Muscle of back (tissue), 11 donors: Measurements from ENCODE around the gene ZNF70. TPM values are rescaled to one million over a fixed set of nuclear protein-coding genes. Genes with fewer than 3 reads are reported as not detected.
A peak's percentile ranks its signal among the peaks of the same experiment; 100 is the strongest.

Source experiments
- DNase-seq, 3 donors: peaks; one replicate each; pipeline versions ENCODE4 v3.0.0 to v3.0.0-alpha.2; 2013
- polyA plus RNA-seq, 10 donors: library from polyadenylated mRNA; unstranded; fragments of 120-200 nt; gene quantifications; one replicate each; pipeline ENCODE4 v1.2.1, GENCODE V29; 2013; ENCODE audit not compliant: insufficient read length in 10 of 10

The ZNF70 gene
- polyA plus RNA-seq, 10 donors = 4.0 to 6.2 (median 5.1) TPM

- no peak for DNase-seq
These were observed 29.3 kb upstream of the ZNF70 start for GRCh38 chr22:23780146-23780748.

DNA sequence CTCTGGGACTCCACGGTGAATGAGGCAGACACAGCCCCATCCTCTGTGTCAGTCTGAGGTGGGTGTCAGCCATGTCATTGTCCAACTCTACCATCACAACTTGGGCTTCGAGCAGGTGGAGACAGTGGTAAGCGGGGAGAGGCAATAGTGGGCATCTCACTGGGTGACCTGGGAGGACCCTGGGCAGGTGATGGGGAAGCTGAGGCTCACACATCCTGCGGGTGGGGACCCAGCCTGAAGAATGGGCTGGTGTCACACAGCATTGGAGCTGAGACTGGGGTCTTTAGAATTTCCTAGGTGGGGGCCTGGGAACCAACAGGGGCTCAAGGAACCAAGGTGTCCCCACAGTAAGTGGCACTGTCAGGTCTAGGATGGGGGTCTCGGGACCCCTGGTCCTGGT is 28.8 kb upstream of the ZNF70 start:
- no peak for DNase-seq

GRCh38 chr22:23779083-23779482 is 28.2 kb upstream of the ZNF70 start:
- no peak for DNase-seq

- DNase-seq = no peak
These were observed 27.6 kb upstream of the ZNF70 start for GRCh38 chr22:23778577-23778900.

- DNase-seq = no peak
These were observed 27.1 kb upstream of the ZNF70 start for GRCh38 chr22:23777776-23778576.

DNA sequence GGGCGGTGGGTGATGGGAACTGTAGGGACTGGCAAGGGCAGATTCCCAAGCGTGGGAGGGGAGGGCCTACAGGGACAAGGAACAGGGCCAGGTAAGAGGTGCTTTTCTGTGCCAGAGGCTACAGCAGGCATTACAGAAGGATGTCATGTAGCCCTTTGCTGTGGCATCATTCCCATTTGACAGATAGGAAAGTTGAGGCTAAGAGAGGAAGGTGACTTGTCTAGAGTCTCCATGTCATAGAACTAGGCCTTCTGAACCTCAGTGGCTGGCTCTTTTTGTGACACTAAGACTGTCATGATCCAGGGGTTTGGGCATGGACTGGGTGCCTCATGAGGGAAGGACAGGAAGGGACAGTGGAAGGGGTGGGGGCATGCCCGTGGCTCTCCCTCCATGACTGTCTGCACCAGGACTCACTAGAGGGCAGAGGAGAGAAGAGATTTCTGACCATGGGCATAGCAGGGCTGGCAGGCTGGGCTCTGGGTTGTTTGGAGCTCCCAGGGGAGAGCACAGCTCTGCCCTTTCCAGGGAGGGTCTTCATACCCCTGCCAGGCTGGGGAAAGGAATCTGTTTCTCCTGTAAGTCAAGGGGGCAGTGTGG is 25.0 kb upstream of the ZNF70 start:
- no peak for DNase-seq

- no peak for DNase-seq
These were observed 24.1 kb upstream of the ZNF70 start for GRCh38 chr22:23774922-23775436.

DNA sequence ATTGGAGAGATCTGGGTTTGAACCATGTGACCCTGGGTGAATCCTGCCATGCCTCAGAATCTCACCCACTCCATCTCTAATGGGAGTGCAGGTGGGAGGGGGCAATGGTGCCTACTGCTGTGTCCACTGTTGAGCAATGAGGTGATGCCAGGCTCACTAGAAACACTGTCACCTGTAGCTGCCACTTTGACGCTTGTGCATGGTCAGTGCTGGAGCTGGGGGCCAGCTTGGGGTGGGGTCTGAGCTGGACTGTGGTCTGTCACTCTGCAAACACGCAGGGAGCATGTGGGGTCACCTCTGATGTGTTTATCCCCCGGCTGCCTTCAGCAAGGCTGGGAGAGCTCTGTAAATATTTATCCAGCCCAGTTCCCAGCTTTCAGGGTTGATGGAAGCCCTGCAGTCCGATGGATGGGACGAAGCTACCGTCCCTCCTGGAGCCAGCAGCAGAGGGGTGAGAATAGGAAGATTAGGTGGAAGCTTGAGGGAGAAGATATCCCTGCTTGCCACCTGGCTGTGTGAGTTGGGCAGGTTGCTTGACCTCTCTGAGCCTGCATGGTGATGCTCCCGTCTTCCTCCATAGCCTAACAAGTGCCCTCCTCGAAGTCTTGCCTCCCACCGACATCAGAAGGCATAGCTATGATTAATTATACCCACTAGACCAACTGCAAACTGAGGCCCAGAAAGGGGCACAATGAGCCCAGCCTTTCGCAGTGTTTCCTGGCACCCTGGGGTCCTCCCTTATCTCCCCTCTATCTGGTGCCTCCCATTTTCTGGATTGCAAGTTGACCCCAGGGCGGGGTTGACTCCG is 23.4 kb upstream of the ZNF70 start:
- DNase-seq = no peak

DNA sequence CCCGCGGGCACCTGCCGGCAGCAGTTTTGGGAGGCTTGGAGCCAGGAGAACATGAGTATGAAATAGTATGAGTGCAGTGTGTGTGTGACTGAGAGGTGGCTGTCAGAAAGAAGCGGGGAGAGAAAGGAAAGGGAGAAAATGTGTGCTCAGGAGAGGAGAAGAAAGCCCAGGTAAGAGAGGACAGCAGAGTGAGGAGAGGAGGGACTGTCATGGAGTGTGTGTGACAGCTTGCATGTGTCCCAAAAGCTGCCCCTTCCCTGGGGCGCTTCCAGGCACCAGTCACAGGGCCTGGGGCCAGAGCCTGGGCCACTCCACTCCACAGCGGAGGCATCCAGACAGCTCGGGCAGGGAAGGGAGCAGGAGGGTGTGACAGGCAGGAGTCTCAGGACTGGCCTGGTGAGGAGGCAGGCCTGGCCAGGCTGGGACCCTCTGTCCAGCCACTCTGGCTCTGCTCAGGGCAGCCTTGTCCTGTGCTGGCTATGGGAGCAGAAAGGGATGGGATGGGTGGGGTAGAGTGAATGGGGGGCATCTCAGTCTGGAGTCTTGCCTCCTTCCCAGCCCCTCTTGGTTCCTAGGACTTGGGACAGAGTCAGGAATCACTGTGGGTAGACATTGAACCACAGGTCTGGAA is 22.7 kb upstream of the ZNF70 start:
- DNase-seq = no peak

- peak in 2 of 3 donors; percentile 39 to 65 for DNase-seq
These were observed 21.9 kb upstream of the ZNF70 start, which contains the start of gene MMP11 for GRCh38 chr22:23772649-23773473. MMP11 (plus strand) TSS chr22:23772849; CDS start chr22:23772871, 22 bp downstream.

DNA sequence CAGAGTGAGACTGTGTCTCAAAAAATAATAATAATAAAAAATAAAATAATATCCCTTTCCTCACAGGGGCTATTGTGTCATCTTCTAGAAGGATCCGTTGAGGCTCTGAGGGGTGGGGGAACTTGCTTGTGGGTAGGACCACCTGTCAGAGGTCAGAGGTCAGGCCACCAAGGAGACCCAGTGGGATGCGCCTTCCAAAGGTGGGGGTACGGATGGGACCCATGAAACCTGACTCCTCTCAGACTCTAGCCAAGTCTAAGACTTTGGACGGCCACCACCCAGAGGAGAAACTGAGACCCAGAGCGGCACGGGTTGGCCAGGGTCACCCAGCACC is 21.4 kb upstream of the ZNF70 start:
- no peak for DNase-seq

GRCh38 chr22:23769321-23769965 is 18.5 kb upstream of the ZNF70 start:
- no peak for DNase-seq

DNA sequence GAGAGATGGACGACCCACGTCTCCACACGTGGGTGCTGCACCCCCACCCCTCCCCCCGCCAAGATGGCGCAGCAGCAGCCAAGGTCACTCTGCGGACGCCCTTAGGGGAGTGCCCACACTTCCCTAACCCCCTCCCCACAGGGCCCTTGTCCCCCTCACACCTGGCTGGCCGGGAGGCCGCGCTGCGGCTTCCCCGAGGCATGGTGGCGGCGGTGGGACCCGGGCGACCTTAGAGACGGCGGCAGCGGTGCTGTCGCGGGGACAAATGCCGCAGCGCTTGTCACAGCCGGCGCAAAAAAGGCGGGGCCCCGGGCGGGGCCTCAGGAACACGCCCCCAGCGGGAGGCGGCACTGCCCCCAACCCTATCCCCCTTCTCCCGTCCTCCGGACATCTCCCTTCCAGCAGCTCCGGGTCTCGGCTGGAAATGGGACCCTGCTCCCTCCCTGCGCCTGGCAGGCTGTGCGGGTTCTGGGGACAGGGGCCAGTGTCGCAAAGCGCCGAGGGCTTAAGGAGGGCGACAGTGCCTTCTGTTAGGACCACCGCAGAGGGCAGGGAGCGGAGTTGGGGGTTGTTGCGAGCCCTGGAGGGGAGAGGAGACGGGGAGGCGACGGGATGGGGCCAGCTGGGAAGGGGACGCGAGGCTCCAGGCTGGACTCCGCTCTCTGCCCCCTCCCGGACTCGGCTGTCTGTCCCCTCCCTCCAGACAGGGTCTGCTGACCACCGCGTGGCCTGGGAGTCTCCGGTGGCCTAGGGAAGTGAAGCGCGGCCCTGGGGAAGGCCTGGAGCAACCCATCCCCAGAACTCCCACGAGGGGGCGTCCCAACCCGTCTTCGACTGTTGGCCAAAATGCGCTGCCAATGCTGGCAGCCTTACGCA is 17.0 kb upstream of the ZNF70 start, which contains the start of gene CHCHD10:
Gene CHCHD10 (minus strand): TSS at position 300 of the 876 bp plus-strand sequence. CDS start 98 bp downstream, at position 202.
- DNase-seq = peak in 2 of 3 donors; percentile 82 to 91

DNA sequence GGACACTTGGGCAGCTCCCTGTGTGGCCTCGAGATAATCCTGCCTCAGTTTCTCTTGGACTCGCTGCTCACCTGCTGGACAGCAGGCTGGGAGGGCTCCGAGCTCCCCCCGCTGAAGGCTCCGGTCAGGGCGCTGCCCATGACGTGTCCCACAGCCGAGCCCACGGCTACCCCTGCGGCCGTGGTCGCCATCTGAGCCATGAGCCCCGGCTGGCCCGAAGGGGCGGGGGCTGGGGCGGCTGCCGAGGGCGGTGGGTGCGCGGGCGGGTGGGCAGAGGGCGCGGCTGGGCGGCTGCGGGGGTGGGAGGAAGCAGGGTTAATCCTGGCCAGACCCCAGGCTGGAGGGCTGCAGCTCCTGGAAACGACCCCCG is 16.4 kb upstream of the ZNF70 start:
- DNase-seq = peak in 1 of 3 donors; percentile 33

DNA sequence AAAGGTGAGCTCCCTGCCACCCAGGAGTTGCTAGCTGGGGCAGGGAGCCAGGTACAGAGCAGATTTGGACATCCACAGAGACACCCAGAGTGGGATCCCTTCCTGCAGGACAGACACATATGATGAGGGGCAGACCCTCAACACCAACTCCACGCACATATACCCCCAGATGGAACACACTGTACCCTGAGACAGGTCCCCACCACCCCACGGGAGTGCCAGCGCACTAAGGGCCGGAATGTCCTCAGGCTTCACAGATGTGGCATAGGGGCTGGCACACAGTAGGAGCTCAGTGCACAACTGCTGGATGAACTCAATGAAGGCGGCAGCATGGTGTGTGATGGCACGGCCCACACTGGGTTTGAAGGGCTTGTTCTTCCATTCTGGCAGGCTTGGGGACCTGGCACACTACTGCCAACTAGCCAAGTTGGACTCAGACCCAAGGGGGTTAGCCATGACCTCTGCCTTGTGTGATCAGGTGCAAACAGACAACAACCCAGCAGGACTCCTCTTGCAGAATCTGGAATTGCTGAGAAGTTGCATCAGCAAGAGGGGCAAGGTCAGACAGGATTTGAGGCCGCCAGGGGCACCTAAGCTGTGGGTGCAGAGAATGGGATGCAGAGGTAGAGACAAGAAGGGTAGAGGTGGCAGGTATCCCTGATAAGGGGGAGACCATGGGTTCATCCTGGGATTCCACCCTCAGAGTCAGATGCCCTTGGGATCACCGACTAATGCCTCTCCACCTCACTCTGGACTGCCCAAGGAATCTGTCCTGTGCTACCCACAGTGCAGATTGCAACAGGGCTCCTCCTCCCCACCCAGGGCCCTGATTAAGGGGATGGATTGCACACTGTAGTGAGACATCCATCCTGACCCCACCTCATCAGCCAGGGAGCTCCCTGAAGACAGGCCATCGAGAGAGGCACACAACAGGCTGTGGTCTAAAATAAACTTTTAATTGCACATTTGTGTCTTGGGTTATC is 14.3 kb upstream of the ZNF70 start:
- DNase-seq = no peak

GRCh38 chr22:23763954-23764353 is 13.0 kb upstream of the ZNF70 start:
- DNase-seq = no peak

DNA sequence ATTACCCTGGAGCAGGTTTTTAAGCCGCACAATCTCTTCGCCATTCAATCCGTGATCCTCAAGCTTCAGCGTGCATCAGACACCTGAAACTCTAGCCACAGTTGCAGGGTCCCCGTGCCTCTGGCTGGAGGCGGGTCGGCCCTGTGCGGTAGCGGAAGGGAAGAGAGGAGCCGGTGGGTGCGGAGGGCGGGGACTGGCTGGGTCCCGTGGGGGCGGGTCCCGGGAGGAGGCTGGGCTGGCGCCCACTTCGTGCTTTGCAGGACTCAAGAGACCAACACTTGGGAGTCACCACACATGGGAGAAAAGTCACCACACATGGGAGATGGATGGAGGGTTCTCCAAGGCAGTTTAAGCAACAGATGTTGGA is 12.7 kb upstream of the ZNF70 start:
- no peak for DNase-seq
